ENCODE results near the gene ATP1A4.

ATP1A4 gene

GRCh38 chr1:160166166-160166868 lies 14.9 kb downstream of the ATP1A4 start:
- no peak for TF ChIP-seq CTCF (IDR thresholded peaks at IDR 0.05; ENCODE audit: low read depth, low read length)
- DNase-seq (ENCODE audit: extremely low read depth, low read depth) = no peak

- no peak for TF ChIP-seq CTCF (IDR thresholded peaks at IDR 0.05; ENCODE audit: low read depth, low read length)
- no peak for DNase-seq (ENCODE audit: extremely low read depth, low read depth)
These were observed 15.7 kb downstream of the ATP1A4 start for GRCh38 chr1:160167056-160167455.

GRCh38 chr1:160167580-160167979 lies 16.2 kb downstream of the ATP1A4 start:
- TF ChIP-seq CTCF (IDR thresholded peaks at IDR 0.05; ENCODE audit: low read depth, low read length) = no peak
- no peak for DNase-seq (ENCODE audit: extremely low read depth, low read depth)

- TF ChIP-seq CTCF (IDR thresholded peaks at IDR 0.05; ENCODE audit: low read depth, low read length) = no peak
- no peak for DNase-seq (ENCODE audit: extremely low read depth, low read depth)
These were observed 16.6 kb downstream of the ATP1A4 start for GRCh38 chr1:160168016-160168415.

GRCh38 chr1:160168609-160169369 lies 17.4 kb downstream of the ATP1A4 start:
- no peak for TF ChIP-seq CTCF (IDR thresholded peaks at IDR 0.05; ENCODE audit: low read depth, low read length)
- DNase-seq (ENCODE audit: extremely low read depth, low read depth) = no peak

- no peak for TF ChIP-seq CTCF (IDR thresholded peaks at IDR 0.05; ENCODE audit: low read depth, low read length)
- DNase-seq (ENCODE audit: extremely low read depth, low read depth) = no peak
These were observed 18.4 kb downstream of the ATP1A4 start for GRCh38 chr1:160169553-160170399.
